ENCODE data around the gene AMBRA1. TPM values are rescaled to one million over a fixed set of nuclear protein-coding genes. Genes with fewer than 3 reads are reported as not detected.

Gene AMBRA1
- polyA plus RNA-seq, 2 of the 4 experiments (the other 2 are of a cell fraction) = 11.5 to 13.4 TPM

- H3K27ac ChIP-seq = no peak overlapping the region
- H3K4me1 ChIP-seq = peaks cover 10% of the 10 kb centered on the region
- ChIA-PET POLR2A (interaction anchor here (0.8 kb wide), 1 partner anchor 123 kb away, joined by 3 read pairs; no protein-coding TSS in a partner anchor), CTCF (interaction anchor here (0.8 to 19.6 kb wide), 7 partner anchors 15 to 125 kb away, joined by 3 to 325 read pairs (median 6); partner anchors contain the start of genes CHRM4 and DGKZ)
- TF ChIP-seq FOSL2 (IDR thresholded peaks at IDR 0.05) (no peak), FOSL2 (CRISPR knock-in tag; IDR thresholded peaks at IDR 0.05) (no peak), ZC3H11A (IDR thresholded peaks at IDR 0.05) (no peak), BCL3 (IDR thresholded peaks at IDR 0.05) (no peak), PBX3 (IDR thresholded peaks at IDR 0.05) (no peak), KDM5A (IDR thresholded peaks at IDR 0.05) (no peak), SREBF2 (IDR thresholded peaks at IDR 0.05) (no peak), CHD4 (IDR thresholded peaks at IDR 0.05; ENCODE audit: borderline replicate concordance) (no peak), ZNF302 (CRISPR knock-in tag; IDR thresholded peaks at IDR 0.05) (no peak), POLR2AphosphoS2 (conservative IDR thresholded peaks at IDR 0.05; ENCODE audit: low read length) (no peak), NPAS2 (CRISPR knock-in tag; IDR thresholded peaks at IDR 0.05; ENCODE audit: borderline replicate concordance) (no peak), RAD21 (conservative IDR thresholded peaks at IDR 0.05 in 1 of 2, IDR thresholded peaks at IDR 0.05 in 1 of 2) (no peak), CBX2 (IDR thresholded peaks at IDR 0.05; ENCODE audit: borderline replicate concordance, low read depth) (no peak), CBX8 (IDR thresholded peaks at IDR 0.05) (no peak)
- no peak for DNase-seq (ENCODE audit: low read depth in 1 of 2, low spot score in 1 of 2)
- H3K9me3 ChIP-seq = no peaks in the 10 kb centered on the region
- FAIRE-seq = no peak
- WGBS (ENCODE audit: missing lambda C conversion rate) = 97% methylated on average over 16 of the region's 22 CpGs
- H3K4me3 ChIP-seq = no peak overlapping the region
- H3K4me2 ChIP-seq = no peak overlapping the region
- ATAC-seq = no peak
Observed at GRCh38 chr11:46366260-46366659, 227.6 kb downstream of the AMBRA1 start.

GRCh38 chr11:46364791-46365190, 229.0 kb downstream of the AMBRA1 start:
- no peak overlapping the region for H3K27ac ChIP-seq
- POLR2A ChIA-PET = no interaction called here
- ATAC-seq (no peak), FAIRE-seq (no peak), DNase-seq (ENCODE audit: low read depth in 1 of 2, low spot score in 1 of 2) (no peak)
- H3K4me1 ChIP-seq = peaks cover 10% of the 10 kb centered on the region
- CTCF ChIA-PET = interaction anchor here (0.8 to 19.6 kb wide), 7 partner anchors 14 to 124 kb away, joined by 3 to 325 read pairs (median 6); partner anchors contain the start of genes CHRM4 and DGKZ
- TF ChIP-seq ESRRA (IDR thresholded peaks at IDR 0.05; ENCODE audit: borderline replicate concordance, low read length) (no peak), SMC3 (IDR thresholded peaks at IDR 0.05) (no peak), FOSL2 (IDR thresholded peaks at IDR 0.05) (no peak), FOSL2 (CRISPR knock-in tag; IDR thresholded peaks at IDR 0.05) (no peak), HDAC2 (IDR thresholded peaks at IDR 0.05) (no peak), CTCF (IDR thresholded peaks at IDR 0.05) (no peak), NFE2L2 (conservative IDR thresholded peaks at IDR 0.05; ENCODE audit: low read length) (no peak), FOXS1 (CRISPR knock-in tag; IDR thresholded peaks at IDR 0.05) (no peak), KDM1A (IDR thresholded peaks at IDR 0.05; ENCODE audit: low read depth) (no peak), POLR2AphosphoS2 (conservative IDR thresholded peaks at IDR 0.05; ENCODE audit: low read length) (no peak), EHF (CRISPR knock-in tag; IDR thresholded peaks at IDR 0.05) (no peak), PHF8 (IDR thresholded peaks at IDR 0.05; ENCODE audit: borderline replicate concordance, low read depth) (no peak), RAD21 (conservative IDR thresholded peaks at IDR 0.05 in 1 of 2, IDR thresholded peaks at IDR 0.05 in 1 of 2) (no peak), ZNF302 (CRISPR knock-in tag; IDR thresholded peaks at IDR 0.05) (no peak), HES2 (IDR thresholded peaks at IDR 0.05) (no peak), HOXA7 (CRISPR knock-in tag; IDR thresholded peaks at IDR 0.05) (no peak), E2F6 (IDR thresholded peaks at IDR 0.05; ENCODE audit: borderline replicate concordance, low read depth) (no peak), KDM5A (IDR thresholded peaks at IDR 0.05) (no peak), PBX3 (IDR thresholded peaks at IDR 0.05) (no peak)
- WGBS (ENCODE audit: missing lambda C conversion rate) = 69% methylated on average over 2 of the region's 3 CpGs
- no peak overlapping the region for H3K4me3 ChIP-seq
- no peak overlapping the region for H3K4me2 ChIP-seq
- H3K9me3 ChIP-seq = no peaks in the 10 kb centered on the region

All from A549 (cell line).